Astrocyte of the cerebellum (primary cell): Measurements from ENCODE around the gene HBP1.

ENCODE experiments used
- DNase-seq: peaks from one replicate; pipeline ENCODE4 v3.0.0-alpha.2; 2011; ENCODE audit warnings: low read depth
- H3K4me3 ChIP-seq: 2 replicates; pipeline ENCODE4 v1.5.1; 2011; ENCODE audit warnings: mild to moderate bottlenecking, low read depth, low read length, moderate library complexity
- in situ Hi-C: cut with HindIII; loops from 2 replicates; pipeline ENCODE4 v1.10.0; 2017; ENCODE audit warnings: low sequenced_read_pairs
- TF ChIP-seq, protein P1 (sequence below): IDR thresholded peaks from 2 replicates; pipeline ENCODE4 v1.5.1; 2012; ENCODE audit warnings: low read length, low read depth, moderate library complexity, mild to moderate bottlenecking; ENCODE audit errors: missing control alignments

Gene HBP1

GRCh38 chr7:107170051-107170915 lies 1.5 kb downstream of the HBP1 start:
- TF ChIP-seq, protein P1, sequence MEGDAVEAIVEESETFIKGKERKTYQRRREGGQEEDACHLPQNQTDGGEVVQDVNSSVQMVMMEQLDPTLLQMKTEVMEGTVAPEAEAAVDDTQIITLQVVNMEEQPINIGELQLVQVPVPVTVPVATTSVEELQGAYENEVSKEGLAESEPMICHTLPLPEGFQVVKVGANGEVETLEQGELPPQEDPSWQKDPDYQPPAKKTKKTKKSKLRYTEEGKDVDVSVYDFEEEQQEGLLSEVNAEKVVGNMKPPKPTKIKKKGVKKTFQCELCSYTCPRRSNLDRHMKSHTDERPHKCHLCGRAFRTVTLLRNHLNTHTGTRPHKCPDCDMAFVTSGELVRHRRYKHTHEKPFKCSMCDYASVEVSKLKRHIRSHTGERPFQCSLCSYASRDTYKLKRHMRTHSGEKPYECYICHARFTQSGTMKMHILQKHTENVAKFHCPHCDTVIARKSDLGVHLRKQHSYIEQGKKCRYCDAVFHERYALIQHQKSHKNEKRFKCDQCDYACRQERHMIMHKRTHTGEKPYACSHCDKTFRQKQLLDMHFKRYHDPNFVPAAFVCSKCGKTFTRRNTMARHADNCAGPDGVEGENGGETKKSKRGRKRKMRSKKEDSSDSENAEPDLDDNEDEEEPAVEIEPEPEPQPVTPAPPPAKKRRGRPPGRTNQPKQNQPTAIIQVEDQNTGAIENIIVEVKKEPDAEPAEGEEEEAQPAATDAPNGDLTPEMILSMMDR: no peak
- no peak for DNase-seq
- in situ Hi-C loops: no loop called here
- H3K4me3 ChIP-seq: peak overlapping the region; percentile 74

DNA sequence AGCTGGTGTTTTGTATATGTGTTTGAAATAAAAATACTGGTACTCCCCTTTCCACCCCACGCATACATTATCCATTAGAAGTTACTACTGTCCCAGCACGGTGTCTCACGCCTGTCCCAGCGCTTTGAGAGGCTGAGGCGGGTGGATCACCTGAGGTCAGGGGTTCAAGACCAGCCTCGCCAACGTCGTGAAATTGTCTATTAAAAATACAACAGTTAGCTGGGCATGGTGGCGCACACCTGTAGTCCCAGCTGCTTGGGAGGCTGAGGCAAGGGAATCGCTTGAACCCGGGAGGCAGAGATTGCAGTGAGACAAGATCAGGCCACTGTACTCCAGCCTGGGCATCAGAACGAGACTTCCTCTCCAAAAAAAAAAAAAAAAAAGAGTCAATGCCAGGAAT lies 2.7 kb downstream of the HBP1 start:
- no peak overlapping the region for H3K4me3 ChIP-seq
- in situ Hi-C loops: no loop called here
- TF ChIP-seq, protein P1: no peak
- no peak for DNase-seq

DNA sequence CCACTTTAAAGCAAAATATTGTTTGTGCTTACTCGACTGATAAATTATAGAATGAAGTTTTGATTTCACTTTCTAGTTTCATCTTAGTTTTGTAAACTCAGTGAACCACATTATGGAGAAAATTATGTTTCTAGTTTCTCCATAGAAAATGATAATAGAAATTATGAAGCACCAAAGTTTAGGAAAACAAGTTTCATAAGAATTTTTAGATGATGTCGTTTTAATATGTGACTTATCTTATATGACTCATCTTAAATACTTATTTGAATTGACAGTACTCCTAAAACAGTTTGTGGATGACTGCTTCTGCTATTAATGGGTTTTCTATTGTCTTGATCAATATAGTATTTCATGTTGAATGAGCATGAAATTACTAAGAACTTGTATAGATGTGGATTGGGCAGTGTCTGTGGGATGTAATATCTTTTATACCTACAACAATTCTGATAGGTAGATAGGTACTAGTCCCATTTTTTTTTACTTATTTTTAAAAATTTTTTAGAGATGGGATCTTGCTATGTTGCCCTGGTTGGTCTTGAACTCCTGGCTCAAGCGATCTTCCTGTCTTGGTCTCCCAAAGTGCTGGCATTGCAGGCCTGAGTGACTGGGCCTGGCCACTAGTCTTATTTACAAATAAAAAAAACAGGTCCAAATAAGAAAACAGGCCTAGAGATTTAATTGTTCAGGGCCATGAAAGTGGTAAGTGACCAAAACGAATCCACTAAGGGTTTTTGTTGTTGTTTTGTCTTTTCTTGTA lies 3.7 kb downstream of the HBP1 start:
- TF ChIP-seq, protein P1: no peak
- DNase-seq: no peak
- no peak overlapping the region for H3K4me3 ChIP-seq
- in situ Hi-C loops: no loop called here

- TF ChIP-seq, protein P1: no peak
- in situ Hi-C loops: no loop called here
- H3K4me3 ChIP-seq: no peak overlapping the region
- no peak for DNase-seq
These were observed 4.4 kb downstream of the HBP1 start for GRCh38 chr7:107173191-107173590.

GRCh38 chr7:107173691-107174406 lies 5.0 kb downstream of the HBP1 start:
- H3K4me3 ChIP-seq: no peak overlapping the region
- in situ Hi-C loops: no loop called here
- no peak for DNase-seq
- TF ChIP-seq, protein P1: no peak
